ENCODE data around the gene FCGR3B.
"Not testable (repeated sequence)": the region's sequence is repeated elsewhere in the genome, so short reads cannot be mapped to it uniquely, and the experiment has no call there.

FCGR3B gene

GRCh38 chr1:161605762-161606540 is 25.0 kb downstream of the FCGR3B start:
- not testable (repeated sequence) for DNase-seq (ENCODE audit: low read depth)

GRCh38 chr1:161605024-161605423 is 26.0 kb downstream of the FCGR3B start:
- not testable (repeated sequence) for DNase-seq (ENCODE audit: low read depth)

GRCh38 chr1:161597077-161597476 is 33.9 kb downstream of the FCGR3B start:
- not testable (repeated sequence) for DNase-seq (ENCODE audit: low read depth)

- DNase-seq (ENCODE audit: low read depth) = not testable (repeated sequence)
These were observed 35.4 kb downstream of the FCGR3B start for GRCh38 chr1:161595583-161595982.

GRCh38 chr1:161595173-161595572 is 35.8 kb downstream of the FCGR3B start:
- DNase-seq (ENCODE audit: low read depth) = not testable (repeated sequence)

- not testable (repeated sequence) for DNase-seq (ENCODE audit: low read depth)
These were observed 36.5 kb downstream of the FCGR3B start for GRCh38 chr1:161594269-161594984.

- DNase-seq (ENCODE audit: low read depth) = not testable (repeated sequence)
These were observed 37.8 kb downstream of the FCGR3B start for GRCh38 chr1:161593092-161593755.

GRCh38 chr1:161592586-161592985 is 38.4 kb downstream of the FCGR3B start:
- not testable (repeated sequence) for DNase-seq (ENCODE audit: low read depth)

GRCh38 chr1:161589920-161590319 is 41.1 kb downstream of the FCGR3B start:
- DNase-seq (ENCODE audit: low read depth) = not testable (repeated sequence)

- not testable (repeated sequence) for DNase-seq (ENCODE audit: low read depth)
These were observed 41.6 kb downstream of the FCGR3B start for GRCh38 chr1:161589365-161589764.

GRCh38 chr1:161588596-161588995 is 42.4 kb downstream of the FCGR3B start:
- not testable (repeated sequence) for DNase-seq (ENCODE audit: low read depth)

GRCh38 chr1:161582882-161583281 is 48.1 kb downstream of the FCGR3B start:
- DNase-seq (ENCODE audit: low read depth) = not testable (repeated sequence)

- not testable (repeated sequence) for DNase-seq (ENCODE audit: low read depth)
These were observed 50.0 kb downstream of the FCGR3B start for GRCh38 chr1:161580879-161581537.

GRCh38 chr1:161579856-161580507 is 51.0 kb downstream of the FCGR3B start:
- not testable (repeated sequence) for DNase-seq (ENCODE audit: low read depth)

- not testable (repeated sequence) for DNase-seq (ENCODE audit: low read depth)
These were observed 54.3 kb downstream of the FCGR3B start for GRCh38 chr1:161576676-161577075.
